GM18499 (cell line): ENCODE data around the gene FGR.
A peak's percentile ranks its signal among the peaks of the same experiment; 100 is the strongest.
"Not testable (repeated sequence)": the region's sequence is repeated elsewhere in the genome, so short reads cannot be mapped to it uniquely, and the experiment has no call there.

Experiments used
- ATAC-seq: cut with Tn5 transposase; IDR thresholded peaks from one replicate; pipeline ENCODE4 v1.9.1; 2021; ENCODE audit warnings: moderate number of reproducible peaks; ENCODE audit not compliant: insufficient read depth, unreplicated experiment

FGR gene

GRCh38 chr1:27661412-27662075, 26.6 kb upstream of the FGR start:
- no peak for ATAC-seq

- ATAC-seq: no peak
These were observed 25.4 kb upstream of the FGR start for GRCh38 chr1:27660300-27660835.

GRCh38 chr1:27659497-27660299, 24.7 kb upstream of the FGR start:
- peak; percentile 35 for ATAC-seq

- ATAC-seq: peak; percentile 15
These were observed 24.0 kb upstream of the FGR start for GRCh38 chr1:27658951-27659496.

- no peak for ATAC-seq
These were observed 21.3 kb upstream of the FGR start for GRCh38 chr1:27656157-27656893.

GRCh38 chr1:27655151-27655937, 20.4 kb upstream of the FGR start:
- ATAC-seq: no peak

- no peak for ATAC-seq
These were observed 17.3 kb upstream of the FGR start for GRCh38 chr1:27652111-27652864.

- ATAC-seq: no peak
These were observed 15.7 kb upstream of the FGR start for GRCh38 chr1:27650539-27651175.

- no peak for ATAC-seq
These were observed 15.2 kb upstream of the FGR start for GRCh38 chr1:27650171-27650538.

- no peak for ATAC-seq
These were observed 14.3 kb upstream of the FGR start for GRCh38 chr1:27649306-27649635.

- no peak for ATAC-seq
These were observed 13.8 kb upstream of the FGR start for GRCh38 chr1:27648602-27649305.

GRCh38 chr1:27647328-27647727, 12.3 kb upstream of the FGR start:
- no peak for ATAC-seq

GRCh38 chr1:27646676-27647075, 11.7 kb upstream of the FGR start:
- ATAC-seq: no peak

GRCh38 chr1:27645071-27645415, 10.1 kb upstream of the FGR start:
- no peak for ATAC-seq

GRCh38 chr1:27644369-27645070, 9.5 kb upstream of the FGR start:
- ATAC-seq: no peak

GRCh38 chr1:27643600-27644368, 8.8 kb upstream of the FGR start:
- no peak for ATAC-seq

- not testable (repeated sequence) for ATAC-seq
These were observed 5.5 kb upstream of the FGR start for GRCh38 chr1:27640514-27640913.
